ENCODE data around the gene HORMAD1.
"Not testable (repeated sequence)": the region's sequence is repeated elsewhere in the genome, so short reads cannot be mapped to it uniquely, and the experiment has no call there.

HORMAD1 gene, protein sequence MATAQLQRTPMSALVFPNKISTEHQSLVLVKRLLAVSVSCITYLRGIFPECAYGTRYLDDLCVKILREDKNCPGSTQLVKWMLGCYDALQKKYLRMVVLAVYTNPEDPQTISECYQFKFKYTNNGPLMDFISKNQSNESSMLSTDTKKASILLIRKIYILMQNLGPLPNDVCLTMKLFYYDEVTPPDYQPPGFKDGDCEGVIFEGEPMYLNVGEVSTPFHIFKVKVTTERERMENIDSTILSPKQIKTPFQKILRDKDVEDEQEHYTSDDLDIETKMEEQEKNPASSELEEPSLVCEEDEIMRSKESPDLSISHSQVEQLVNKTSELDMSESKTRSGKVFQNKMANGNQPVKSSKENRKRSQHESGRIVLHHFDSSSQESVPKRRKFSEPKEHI

DNA sequence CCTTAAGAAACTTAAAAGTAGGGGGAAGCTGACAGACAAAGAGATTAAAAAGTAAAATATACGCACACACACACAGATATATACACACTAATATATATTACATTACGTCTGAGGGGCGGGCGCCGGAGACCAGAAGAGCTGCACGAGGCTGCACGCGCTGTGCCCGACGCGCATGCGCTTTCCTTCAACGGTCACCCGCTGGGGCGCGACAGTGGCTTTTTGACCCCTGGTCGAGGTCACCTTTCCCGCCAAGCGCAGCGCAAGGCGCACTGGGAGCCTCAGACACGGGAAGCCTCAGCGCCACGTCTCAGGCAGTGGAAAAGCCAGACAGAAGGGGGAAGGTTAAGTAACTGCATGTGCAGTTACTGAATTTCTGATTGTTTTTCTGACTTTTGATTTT, at the start of gene HORMAD1:
Gene HORMAD1, minus strand, starts transcription at position 193 of the 400 bp plus-strand sequence. CDS start 1,390 bp downstream, outside the sequence.
- DNase-seq: no peak

DNA sequence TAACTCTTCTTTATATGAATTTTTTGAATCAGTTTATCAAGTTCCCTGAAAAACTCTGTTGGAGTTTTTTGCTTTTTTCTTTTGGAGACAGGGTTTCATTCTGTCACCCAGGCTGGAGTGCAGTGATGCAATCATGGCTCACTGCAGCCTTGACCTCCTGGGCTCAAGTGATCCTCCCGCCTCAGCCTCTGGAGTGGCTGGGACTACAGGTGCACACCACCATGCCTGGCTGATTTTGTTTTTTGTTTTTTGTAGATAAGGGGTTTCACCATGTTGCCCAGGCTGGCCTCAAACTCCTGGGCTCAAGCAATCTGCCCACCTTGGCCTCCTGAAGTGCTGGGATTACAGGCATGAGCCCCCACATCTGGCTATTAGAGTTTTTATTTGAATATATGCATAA, 47.0 kb upstream of the HORMAD1 start:
- DNase-seq: not testable (repeated sequence)

DNA sequence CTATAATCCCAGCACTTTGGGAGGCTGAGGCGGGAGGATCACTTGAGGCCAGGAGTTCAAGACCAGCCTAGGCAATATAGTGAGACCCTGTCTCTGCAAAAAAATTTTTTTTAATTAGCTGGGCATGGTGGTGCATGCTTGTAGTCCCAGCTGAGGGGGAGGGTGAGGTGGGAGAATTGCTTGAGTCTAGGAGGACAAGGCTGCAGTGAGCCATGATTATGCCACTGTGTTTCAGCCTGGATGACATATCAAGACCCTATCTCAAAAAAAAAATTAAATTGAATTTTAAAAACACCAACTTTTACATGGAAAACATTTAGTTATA, 45.2 kb upstream of the HORMAD1 start:
- not testable (repeated sequence) for DNase-seq

DNA sequence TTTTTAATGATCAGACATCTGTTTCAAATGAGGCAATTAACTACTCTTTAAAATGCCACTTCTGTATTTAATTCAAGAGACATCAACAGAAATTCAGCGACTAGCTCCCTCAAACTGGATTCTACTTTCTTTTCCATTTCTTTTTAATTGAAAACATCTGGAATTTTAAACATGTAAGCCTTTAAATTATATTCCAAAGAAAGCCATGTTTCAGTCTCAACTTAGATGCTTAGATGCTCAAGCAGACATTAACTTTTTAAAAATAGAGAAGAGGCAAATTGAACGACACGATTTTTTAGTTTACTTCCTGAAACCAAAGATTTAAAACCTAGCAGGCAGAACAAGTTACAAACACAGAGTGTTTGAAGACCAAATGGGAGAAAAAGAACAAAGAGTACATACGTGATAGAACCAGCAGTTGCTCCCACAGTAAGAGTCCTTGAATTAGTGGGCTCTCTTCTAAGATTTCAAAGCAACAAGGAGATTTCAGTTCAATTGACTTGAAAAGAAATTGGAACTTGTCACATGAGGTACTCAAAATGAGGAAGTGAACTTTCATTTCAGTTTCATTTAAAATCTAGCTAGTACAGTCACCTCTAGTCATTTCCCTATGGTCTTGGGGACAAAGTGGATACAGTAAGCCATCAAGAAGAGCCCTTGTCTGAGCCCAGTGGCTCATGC, 44.7 kb upstream of the HORMAD1 start, which contains the start of gene CTSS:
Gene CTSS, minus strand, starts transcription at position 483 of the 681 bp plus-strand sequence. CDS start 1,015 bp downstream, outside the sequence.
- DNase-seq: no peak

DNA sequence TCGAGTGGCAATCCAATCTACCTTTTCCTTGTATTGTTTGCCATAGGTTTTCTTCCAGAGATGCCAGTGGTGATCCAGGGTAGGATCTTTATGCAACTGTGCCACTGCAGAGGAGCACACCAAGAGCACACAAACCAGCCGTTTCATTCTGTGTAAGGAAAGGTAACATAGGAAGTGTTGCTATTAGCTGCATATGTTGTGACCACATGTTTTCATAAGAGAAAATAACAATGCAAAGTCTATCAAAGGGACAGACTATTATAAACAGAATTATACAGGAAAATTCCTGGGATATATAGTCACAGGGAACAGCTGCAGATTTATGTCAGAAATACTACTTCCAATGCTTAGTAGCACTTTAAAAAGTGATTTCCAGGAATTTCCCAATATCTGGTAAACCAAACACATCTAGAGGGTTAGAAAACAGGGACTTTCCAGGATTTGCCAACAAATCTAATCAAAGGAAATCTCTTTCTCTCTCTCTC, 44.0 kb upstream of the HORMAD1 start:
- DNase-seq: no peak

DNA sequence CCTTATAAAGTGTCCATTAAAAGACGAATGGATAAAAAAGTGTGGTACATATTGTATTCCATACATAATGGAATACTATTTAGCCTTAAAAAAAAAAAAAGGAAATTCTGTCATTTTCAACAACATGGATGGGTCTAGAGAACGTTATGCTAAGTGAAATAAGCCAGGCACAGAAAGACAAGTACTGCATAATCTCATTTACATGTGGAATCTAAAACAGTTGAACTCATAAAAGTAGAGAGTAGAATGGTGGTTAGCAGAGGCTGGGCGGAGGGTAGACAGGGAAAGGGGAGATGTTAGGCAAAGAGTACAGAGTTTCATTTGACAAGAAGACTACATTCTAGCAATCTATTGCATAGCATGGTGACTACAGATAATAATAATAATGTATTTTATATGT, 42.3 kb upstream of the HORMAD1 start:
- no peak for DNase-seq

DNA sequence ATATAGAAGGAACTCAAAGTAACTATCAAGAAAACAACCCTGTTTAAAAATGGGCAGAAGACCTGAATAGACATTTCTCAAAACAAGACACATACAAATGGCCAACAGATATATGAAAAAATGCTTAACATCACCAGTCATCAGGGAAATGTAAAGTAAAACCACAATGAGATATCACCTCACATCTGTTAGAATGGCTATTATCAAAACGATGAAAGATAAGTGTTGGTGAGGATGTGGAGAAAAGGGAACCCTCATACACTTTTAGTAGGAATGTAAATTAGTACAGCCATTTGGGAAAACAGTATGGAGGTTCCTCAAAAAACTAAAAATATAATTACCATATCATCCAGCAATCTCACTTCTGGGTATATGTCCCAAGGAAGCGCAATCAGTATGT, 41.9 kb upstream of the HORMAD1 start:
- no peak for DNase-seq

DNA sequence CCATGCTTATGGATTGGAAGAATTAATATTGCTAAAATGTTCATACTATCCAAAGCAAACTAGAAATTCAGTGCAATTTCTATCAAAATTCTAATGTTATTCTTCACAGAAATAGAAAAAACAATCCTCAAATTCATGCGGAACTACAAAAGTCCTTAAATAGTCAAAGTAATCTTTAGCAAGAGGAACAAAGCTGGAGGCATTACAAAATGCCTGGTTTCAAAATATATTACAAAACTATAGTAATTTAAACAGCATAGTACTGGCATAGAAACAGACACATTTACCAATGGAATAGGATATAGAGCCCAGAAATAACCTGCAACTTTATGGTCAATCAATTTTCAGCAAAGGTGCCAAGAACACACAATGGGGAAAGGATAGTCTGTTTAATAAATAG, 41.1 kb upstream of the HORMAD1 start:
- no peak for DNase-seq

DNA sequence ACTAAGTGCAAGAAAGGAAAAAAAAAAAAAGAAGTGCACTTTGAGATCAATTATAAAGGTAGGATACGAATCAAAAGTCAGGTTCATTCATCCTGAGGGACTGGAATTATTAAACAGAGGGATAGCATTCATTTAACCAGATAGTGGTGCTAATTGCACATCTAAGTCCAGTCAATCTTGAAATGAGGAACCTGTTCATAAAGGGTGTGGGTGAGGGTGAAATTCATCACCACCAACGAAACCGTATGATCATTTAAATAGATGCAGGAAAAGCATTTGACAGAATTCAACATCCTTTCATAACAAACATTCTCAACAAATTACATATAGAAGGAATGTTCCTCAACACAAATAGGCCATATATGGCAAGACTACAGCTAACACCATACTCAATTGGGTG, 39.3 kb upstream of the HORMAD1 start:
- DNase-seq: no peak

DNA sequence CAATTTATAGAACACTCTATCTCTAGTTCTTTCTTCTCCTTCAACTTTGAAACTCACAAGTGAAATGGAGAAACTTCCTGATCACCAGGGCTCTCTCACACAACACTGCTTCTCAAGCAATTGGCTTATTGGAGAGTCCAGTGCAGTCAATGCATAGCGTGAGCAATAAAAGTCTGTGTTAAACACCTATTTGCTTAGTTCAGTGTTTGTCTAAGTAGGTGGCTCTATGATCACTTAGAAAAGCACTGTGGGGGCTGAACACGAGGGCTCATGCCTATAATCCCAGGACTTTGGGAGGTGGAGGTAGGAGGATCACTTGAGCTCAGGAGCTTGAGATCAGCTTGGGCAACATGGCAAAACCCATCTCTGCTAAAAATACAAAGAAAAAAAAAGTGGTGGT, 32.7 kb upstream of the HORMAD1 start:
- no peak for DNase-seq

DNA sequence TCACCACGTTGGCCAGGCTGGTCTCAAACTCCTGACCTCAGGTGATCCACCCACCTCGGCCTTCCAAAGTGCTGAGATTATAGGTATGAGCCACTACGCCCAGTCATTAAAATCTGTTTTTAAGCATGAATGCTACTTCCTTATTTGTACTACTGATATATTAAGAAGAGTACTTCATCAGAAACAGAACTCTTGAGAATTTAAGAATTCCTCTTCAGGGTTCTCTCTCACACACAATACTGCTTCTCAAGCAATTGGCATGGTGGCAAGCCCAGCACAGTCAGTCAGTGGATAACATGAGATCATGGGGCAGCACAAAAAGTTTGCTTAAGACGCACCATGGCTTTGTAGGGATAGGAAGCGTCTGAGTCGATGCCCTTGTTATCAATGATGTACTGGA, 30.7 kb upstream of the HORMAD1 start:
- no peak for DNase-seq

DNA sequence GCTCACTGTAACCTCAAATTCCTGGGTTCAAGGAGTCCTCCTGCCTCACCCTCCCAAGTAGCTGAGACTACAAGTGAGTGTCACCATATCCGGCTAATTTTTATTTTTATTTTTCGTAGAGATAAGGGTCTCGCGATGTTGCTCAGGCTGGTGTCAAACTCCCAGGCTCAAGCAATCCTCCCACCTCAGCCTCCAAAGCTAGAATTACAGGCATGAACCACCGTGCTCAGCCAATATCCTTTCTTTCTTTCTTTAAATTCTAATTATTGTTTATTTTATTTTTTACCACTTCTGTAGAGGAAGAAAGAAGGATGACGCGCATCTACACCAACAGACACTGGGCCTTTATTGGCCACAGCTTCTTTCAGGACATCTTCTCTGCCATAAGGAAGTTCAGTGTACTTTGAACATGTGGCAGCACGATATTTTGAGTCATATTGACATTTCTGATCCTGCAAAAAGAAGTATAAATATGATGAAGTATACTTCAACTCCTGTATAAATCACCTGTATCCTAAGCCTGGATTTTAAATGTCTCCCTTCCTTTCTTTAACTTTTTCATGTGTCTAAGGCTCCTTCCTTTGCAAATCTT, 29.1 kb upstream of the HORMAD1 start:
- DNase-seq: no peak

DNA sequence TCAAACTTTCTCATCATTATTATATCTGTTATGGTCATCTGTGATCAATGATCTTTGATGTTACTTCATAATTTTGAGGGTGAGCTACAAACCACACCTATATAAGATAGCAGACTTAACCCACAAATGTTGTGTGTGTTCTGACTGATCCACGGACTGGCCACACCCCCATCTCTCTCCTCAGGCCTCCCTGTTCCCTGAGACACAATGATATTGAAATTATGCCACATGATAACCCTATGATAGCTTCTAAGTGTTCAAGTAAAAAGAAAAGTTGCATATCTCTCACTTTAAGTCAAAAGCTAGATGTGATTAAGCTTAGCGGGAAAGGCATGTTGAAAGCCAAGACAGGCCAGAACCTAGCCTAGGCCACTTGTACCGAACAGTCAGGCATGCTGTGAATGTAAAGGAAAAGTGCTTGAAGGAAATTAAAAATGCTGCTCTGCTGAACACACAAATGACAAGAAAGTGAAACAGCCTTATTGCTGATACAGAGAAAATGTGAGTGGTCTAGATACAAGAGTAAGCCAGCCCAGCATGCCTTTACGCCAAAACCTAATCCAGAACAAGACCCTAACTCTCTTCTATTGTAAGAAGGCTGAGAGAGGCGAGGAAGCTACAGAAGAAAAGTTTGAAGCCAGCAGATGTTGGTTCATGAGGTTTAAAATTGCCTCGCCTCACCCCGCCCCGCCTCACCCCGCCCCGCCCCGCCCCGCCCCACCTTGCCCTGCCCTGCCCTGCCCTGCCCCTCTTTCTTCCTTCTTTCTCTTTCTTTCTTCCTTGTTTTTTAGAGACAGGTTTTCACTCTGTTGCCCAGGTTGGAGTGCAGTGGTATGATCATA, 28.4 kb upstream of the HORMAD1 start:
- no peak for DNase-seq

DNA sequence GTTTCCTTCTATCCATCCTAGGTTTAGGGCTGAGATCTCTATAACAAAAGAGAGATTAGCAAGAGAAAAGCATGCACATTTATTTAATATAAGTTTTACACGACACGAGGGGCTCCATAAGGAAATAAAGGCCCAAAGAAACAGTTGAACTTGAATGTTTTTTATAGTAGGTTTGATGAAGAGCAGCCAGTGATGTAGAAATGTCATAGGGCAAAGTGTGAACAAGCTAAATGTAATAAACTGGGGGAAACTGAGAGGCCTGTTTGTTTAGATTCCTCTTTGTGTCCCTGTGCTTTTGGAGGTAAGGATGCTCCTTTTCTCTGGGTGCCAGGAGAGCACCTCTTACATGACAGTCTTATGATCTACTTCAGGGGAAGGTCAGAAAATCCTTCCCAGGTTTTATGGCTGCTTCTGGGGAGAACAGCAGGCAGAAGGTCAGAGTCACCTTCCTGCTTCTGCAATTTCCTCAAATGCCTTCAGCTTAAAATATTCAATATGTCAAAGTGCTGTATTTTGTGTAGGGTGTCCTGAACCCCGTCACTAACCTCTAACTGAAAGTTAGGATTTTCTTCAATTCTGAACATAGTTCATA, 9.5 kb upstream of the HORMAD1 start:
- no peak for DNase-seq

DNA sequence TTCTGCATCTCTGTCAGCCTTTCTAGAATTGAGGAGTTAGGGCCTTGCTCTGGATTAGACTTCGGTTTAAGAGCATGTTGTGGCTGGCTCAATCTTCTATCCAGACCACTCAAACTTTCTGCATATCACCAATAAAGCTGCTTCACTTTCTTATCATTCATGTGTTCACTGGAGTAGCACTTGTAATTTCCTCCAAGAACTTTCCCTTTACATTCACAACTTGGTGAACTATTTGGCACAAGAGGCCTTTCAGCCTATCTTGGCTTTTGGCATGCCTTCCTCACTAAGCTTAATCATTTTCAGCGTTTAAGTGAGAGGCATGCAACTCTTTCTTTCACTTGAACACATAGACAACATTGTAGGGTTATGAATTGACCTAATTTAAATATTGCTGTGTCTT, 3.6 kb upstream of the HORMAD1 start:
- DNase-seq: no peak

DNA sequence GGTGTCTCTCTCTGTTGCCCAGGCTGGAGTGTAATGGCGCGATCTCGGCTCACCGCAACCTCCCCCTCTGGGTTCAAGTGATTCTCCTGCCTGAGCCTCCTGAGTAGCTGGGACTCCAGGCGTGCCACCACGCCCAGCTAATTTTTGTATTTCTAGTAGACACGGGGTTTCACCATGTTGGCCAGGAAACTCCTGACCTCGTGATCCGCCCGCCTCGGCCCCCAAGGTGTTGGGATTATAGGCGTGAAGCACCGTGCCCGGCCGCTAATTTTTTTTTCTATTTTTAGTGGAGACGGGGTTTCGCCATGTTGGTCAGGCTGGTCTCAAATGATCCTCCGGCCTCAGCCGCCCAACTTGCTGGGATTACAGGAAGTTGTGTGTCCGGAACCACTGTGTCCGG, 597 bp downstream of the HORMAD1 start:
- no peak for DNase-seq

DNA sequence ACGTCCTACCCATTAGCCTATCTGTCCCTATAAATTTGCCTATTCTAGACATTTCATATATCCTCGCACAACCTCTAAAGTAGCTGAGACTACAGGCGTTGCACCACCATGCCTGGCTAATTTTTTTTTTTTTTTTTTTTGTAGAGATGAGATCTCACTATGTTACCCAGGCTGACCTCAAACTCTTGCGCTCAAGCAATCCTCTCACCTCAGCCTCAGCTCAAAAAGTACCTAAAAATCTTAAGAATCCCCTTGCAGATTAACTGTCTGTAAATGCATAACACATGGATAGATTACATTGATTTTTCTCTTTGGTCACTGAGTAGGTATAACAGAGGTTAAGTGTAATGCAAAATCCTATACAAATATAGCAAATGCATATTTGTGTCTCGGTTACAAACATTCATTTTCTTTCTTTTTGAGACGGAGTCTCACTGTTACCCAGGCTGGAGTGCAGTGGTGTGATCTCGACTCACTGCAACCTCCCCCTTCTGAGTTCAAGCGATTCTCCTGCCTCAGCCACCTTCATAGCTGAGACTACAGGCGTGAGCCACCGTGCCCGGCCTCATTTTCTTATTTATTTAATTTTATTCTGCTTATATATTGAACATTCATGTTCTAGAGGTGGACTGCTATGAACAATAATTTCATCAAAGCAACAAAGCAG, 2.3 kb downstream of the HORMAD1 start:
- no peak for DNase-seq

DNA sequence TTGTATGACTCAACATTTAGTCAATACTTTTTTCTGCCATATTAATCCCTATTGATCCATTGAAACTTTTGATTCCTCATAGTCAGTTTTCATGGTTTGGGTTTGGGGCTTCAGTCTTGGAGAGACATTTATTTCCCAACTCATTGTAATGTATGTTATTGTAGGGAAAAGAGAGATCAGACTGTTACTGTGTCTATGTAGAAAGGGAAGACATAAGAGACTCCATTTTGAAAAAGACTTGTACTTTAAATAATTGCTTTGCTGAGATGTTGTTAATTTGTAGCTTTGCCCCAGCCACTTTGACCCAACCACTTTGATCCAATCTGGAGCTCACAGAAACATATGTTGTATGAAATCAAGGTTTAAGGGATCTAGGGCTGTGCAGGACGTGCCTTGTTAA, 11.7 kb downstream of the HORMAD1 start:
- not testable (repeated sequence) for DNase-seq

DNA sequence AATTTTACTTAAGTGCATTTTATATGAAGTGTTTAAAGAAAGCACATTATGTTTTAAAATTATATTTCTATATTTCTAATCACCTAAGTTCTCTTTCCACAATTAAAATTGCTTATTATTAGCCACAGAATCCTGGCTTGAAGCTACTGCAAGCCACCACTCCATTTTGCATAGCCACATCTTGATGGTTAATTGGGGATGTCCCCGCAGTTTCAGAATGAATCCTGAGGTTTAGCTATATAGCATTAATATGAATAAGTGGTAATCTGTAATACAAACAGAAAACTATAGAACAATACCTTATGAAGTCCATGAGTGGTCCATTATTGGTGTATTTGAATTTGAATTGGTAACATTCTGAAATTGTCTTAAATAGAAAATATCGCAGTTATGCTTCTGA, 12.1 kb downstream of the HORMAD1 start:
- no peak for DNase-seq

DNA sequence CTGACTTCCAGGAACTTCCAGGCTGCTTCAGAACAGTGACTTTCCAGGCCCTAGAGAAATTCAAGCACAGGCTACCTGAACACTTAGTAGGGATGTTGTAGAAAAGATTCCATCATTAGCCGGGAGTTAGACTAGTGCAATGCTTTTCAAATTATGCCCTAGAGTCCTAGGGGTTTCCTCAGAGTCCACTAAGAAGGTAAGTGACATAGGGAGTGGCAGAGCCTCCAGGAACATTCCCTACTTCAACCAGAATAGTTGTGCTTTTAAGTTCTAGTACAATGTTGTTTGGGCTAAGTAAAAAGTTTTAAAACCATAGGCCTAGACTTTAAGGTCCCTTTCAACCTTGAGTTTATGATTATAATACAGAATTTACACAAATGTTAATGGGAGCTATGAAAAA, 14.6 kb downstream of the HORMAD1 start:
- no peak for DNase-seq

DNA sequence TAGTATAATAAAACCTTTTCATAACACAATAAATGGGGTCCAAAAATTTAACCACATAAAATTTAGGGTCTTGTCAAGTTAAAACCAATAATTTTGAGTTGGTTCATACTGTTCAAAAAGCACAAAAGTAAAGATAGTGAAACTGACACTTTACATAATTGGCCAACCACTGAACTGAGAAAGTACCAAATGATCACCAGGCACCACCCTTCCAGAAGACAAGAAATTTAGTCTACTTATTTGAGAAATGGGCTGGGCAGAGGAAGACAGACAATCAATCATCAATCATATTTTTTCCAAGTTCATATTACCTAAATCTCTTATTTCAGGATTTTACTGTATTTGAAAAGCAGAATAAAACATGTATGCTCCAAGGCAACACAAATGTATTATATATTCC, 17.3 kb downstream of the HORMAD1 start:
- DNase-seq: no peak
